ENCODE measurements around the gene GRIK3.

- TF ChIP-seq EZH2 (IDR thresholded peaks at IDR 0.05; ENCODE audit: low read depth, unreplicated experiment) (no peak), CTCF (conservative IDR thresholded peaks at IDR 0.05; ENCODE audit: low read depth in 2 of 2) (no peak)
These were observed 175.3 kb downstream of the GRIK3 start for GRCh38 chr1:36858981-36859380.
